Measurements from ENCODE around the gene ISG20L2. TPM values are rescaled to one million over a fixed set of nuclear protein-coding genes. Genes with fewer than 3 reads are reported as not detected.

Gene ISG20L2
- total RNA-seq, 1 donor from 2014 or later, result 42.7 TPM

GRCh38 chr1:156707417-156708217, 20.9 kb downstream of the ISG20L2 start:
- no peak for DNase-seq (ENCODE audit: low spot score)

GRCh38 chr1:156706657-156707416, 21.7 kb downstream of the ISG20L2 start:
- peak; percentile 88 for DNase-seq (ENCODE audit: low spot score)

DNA sequence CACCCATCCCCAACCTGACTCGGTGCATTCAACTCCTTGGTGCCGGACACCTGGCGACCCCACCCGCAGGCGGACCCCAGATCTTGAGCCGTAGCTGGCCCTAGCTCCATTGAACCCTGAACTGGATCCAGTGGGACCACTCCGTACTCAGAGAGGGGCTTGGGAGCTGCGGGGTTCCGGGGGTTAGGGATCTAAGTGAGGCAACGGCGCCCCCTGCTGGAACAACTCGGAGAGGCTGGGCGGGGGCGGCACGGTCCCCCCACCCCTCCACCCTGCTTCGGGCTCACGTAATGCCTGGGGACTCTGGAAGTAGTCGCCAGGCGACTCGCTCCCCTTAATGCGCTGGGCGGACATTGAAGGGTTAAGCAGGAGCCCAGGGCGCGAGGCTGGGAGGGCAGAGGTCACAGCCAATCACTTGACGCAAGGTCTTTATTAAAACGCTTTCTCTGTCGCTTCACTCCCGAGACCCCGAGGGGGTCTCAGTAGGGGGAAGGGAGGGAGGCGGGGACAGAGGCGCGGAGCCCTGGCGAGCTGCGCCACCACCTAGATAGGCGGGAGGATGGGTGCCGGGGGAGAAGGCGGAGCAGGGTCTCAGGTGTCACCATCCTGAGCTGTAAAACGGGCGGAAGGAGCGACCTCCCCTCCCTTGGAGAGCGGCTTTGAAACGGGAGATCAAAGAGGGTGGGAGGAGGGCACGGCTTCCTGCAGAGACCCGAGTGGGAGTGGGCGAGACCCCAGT, 22.5 kb downstream of the ISG20L2 start:
- DNase-seq (ENCODE audit: low spot score), result peak; percentile 78

GRCh38 chr1:156705321-156705917, 23.1 kb downstream of the ISG20L2 start, which contains the start of gene CRABP2:
TSS of gene CRABP2 (minus strand) at chr1:156705583. CDS start at chr1:156705446, 137 bp downstream.
- peak; percentile 62 for DNase-seq (ENCODE audit: low spot score)

DNA sequence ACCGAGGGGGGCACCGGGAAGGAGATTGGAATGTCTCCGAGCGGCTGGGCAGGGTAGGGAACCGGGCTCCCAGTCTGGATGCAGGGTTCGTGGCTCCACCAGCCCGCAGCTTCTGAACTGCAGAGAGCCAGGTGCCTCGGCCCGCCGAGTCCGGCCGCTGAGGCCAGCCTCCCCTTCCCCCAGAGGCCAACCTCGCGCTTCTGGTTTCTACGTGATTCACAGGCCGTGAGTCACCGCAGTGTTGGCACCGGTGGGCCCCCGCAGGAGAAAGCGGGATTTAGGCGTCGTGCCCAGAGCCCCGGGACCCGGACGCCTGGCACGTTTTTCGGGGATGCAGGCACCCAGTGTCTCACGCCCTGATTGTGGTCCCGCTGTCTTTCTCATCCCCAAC, 23.6 kb downstream of the ISG20L2 start:
- DNase-seq (ENCODE audit: low spot score), result peak; percentile 73

GRCh38 chr1:156704166-156704711, 24.3 kb downstream of the ISG20L2 start:
- no peak for DNase-seq (ENCODE audit: low spot score)

DNA sequence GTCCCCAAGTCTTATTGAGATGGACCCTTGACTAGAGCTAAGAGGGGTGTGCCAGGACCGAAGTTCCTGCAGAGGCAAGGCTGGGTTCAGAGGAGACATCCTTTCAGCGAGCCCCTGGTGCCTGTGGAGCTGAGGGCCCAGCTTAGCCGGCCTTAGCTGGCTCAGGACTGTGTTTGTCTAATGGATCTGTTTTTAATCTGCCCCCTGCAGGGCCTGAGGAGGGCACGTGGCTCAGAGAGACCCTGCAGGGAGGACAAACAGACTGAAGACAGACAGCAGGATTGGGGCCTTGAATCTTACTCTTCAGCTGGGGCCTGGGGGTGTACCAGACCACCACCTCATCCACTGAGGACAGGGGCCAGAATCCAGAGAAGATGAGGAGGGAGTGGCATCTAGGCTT, 24.8 kb downstream of the ISG20L2 start:
- DNase-seq (ENCODE audit: low spot score), result no peak

GRCh38 chr1:156703336-156703735, 25.2 kb downstream of the ISG20L2 start:
- DNase-seq (ENCODE audit: low spot score), result no peak

DNA sequence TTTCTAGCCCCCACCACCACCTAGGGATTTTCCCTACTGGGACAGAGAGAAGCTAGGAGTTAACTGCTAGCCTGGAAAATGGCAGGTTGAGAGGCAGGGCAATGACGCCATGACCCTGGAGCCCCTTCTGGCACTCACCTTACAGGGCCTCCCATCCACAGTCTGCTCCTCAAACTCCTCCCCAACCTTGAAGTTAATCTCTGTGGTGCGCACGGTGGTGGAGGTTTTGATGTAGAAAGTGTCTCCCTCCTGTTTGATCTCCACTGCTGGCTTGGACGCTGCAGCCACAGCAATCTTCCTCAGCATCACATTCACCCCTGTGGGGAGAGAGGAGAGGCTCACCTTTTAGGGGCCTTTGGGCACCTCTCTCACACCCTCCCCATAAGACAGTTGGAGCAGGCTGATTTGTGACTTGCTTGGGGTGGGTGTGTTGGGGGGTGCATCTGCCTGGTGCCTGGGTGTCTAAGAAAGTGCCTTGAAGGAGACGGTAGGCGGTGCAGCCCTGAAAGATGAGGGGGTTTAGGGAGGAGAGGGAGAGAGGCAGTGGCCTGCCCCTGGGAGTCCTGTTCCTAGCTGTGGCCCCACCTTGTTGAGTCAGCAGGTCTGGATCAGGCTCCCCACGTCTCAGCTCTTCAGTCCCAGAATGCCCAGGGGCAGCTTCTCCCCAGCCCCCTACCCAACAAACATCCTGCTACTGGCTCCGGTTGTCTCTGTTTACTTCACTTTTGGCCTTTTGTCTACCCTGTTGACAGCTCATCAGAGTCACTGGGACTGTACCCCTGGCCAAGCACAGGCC, 27.6 kb downstream of the ISG20L2 start:
- DNase-seq (ENCODE audit: low spot score), result no peak

GRCh38 chr1:156698995-156699394, 29.6 kb downstream of the ISG20L2 start:
- DNase-seq (ENCODE audit: low spot score), result no peak

DNA sequence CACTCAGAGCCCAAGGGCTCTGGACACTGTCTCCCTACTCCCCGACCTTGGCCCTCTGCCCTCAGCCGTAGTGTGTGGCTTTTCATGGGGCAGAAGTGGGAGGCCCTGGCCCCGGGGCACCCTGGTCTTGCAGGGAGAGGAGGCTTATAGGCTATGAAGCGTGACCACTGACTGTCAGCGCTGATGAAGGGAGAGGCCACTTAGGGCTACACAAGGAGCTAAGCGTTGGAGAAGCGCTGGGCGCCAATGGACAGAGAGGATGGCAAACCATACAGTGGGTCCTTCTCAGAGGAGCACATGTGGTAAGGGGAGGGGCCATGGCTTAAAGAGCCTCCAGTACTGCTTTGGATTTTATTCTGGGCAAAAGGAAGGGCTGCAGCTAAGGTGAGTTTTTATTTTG, 31.1 kb downstream of the ISG20L2 start:
- no peak for DNase-seq (ENCODE audit: low spot score)

GRCh38 chr1:156696755-156697154, 31.8 kb downstream of the ISG20L2 start:
- no peak for DNase-seq (ENCODE audit: low spot score)

DNA sequence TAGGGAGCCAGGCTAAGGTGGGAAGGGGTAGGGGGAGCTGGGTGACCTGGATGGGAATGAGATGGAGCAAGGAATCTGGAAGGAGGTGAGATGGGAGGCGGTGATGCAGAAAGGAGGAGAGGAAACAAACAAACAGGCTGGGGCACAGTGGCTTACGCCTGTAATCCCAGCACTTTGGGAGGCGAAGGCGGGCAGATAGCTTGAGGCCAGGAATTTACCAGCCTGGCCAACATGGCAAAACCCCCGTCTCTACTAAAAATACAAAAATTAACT, 33.9 kb downstream of the ISG20L2 start:
- no peak for DNase-seq (ENCODE audit: low spot score)

DNA sequence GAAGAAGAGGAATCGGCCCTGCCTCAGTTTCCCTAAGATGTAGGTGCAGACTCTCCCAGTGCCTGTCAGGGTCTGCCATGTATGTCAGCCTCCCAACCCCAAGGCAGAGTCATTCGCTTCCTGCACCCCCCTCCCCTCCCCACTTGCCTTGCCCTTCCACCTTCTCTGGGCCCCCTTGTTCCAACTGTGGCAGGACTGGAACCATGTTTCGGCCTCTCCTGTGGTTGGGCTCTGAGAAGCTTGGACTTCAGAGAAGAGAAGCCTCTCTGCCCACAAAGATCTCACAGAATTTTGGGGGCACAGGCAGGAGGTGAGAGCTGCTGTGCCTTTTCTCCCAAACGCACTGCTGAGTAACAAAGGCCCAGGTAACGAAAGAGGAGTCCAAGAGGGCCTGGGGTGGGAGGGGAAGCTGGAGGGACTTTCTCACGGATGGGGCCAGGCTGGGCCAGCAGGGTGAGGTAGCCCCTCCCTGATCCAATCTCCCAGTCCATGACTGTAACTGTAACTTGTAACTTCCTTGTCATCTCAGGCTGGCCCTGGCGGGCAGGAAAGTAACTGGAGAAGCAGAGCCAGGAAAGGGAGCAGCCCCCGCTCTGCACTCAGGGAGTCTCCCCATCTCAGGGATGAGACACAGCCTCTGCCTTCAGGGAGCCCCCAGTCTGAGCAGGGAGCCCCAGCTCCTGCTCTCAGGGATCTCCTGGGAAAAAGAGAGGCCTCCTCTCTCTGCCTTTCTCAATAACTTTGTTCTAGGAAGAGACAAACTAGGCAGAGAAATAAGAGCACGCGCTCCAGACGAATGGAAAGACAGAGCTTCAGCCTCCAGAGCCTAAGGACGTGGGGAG, 34.5 kb downstream of the ISG20L2 start:
- DNase-seq (ENCODE audit: low spot score), result peak; percentile 71

- DNase-seq (ENCODE audit: low spot score), result peak; percentile 71
Observed at GRCh38 chr1:156692925-156693847, 35.4 kb downstream of the ISG20L2 start.

GRCh38 chr1:156692441-156692924, 36.1 kb downstream of the ISG20L2 start:
- DNase-seq (ENCODE audit: low spot score), result peak; percentile 64

DNA sequence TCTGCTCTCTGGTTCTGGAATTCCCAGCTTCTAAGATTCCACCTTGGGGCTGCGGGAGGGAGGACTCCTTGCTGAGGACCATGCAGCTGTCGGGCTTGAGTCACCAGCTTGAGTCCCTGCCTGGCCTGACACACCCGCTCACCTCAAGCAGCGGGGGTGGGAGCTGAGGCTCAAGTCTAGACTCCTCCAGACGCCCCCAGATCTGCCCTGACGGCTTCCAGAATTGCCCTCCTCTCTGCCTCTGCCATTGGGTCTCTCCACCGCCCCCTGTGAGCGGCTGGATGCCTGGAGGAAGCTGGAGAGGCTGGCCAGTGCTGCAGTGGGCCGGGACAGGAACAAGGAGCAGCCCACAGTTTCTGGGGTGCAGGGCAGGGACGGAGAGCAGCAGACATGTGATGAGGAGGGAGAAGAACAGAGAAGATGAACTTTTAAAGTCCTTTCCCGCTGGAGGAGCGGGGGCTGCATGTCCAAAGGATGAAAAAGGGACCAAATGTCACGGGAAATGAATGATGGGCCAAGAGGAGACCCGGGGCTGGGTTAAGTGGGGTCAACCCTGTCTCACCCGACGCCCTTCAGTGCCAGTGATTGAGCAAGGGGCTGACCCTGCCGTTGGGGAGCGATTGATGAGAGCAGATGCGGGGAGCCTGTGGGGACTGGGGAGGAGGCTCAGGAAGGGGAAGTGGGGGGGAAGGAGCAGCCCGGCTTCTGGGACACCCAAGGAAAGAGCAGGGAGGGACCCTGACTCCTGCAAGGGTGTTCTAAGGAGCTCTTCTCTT, 36.7 kb downstream of the ISG20L2 start:
- DNase-seq (ENCODE audit: low spot score), result no peak

DNA sequence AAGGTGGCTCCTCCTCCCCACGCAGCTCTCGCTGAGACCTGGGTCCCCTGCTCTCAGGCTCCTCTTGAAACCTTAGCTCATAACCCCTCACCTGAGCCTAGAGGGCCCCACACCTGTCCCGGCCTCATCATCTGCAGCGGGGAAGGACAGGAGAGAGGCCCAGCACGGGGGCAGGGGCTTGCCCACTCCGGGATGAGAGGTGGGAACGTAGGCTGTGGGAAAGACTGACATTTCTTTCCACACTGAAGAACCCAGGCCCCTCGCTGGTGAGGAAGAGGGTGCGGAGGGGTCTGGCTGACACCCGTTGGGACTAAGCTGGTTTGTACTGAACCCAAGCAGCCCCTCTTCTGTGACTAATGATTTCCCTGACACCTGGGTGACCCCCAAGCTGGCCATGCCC, 37.4 kb downstream of the ISG20L2 start:
- no peak for DNase-seq (ENCODE audit: low spot score)
